ENCODE results near the gene ARSD. TPM values are rescaled to one million over a fixed set of nuclear protein-coding genes. Genes with fewer than 3 reads are reported as not detected.
"Not testable (repeated sequence)": the region's sequence is repeated elsewhere in the genome, so short reads cannot be mapped to it uniquely, and the experiment has no call there.

ARSD gene
- polyA plus RNA-seq, 6 donors from 2014 or later: 1.2 to 9.6 (median 5.1) TPM

DNA sequence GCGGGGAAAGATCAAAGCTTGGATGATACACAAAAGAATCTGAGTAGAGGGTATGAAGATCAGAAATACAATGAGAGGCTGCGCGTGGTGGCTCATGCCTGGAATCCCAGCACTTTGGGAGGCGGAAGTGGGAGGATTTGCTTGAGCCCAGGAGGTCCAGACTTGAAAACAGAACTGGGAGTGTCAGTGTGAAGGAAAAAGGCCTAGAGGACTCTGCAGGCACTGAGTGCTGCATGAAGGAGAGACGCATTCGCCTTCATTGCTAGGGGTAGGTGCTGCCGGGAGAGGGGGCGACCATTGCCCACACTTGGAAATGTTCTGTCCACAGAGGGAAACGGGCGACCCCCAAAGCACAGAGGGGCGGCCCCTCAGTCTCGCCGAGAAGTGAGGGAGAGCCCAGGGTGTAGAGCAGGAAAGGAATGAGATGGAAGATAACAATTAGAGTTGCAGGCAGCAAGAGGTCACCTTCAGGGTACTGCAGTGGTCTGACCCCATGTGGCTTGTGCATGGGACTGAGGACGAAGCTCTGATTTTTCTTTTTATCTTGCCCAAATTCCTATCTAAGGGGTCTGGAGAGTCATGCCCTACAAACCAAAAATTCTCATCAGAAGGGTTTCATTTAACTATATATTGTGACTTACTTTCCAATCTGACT lies 31.8 kb upstream of the ARSD start:
- no peak for ATAC-seq (ENCODE audit: low read depth in 2 of 2)
- H3K36me3 Mint-ChIP-seq: no peaks in the 10 kb centered on the region

DNA sequence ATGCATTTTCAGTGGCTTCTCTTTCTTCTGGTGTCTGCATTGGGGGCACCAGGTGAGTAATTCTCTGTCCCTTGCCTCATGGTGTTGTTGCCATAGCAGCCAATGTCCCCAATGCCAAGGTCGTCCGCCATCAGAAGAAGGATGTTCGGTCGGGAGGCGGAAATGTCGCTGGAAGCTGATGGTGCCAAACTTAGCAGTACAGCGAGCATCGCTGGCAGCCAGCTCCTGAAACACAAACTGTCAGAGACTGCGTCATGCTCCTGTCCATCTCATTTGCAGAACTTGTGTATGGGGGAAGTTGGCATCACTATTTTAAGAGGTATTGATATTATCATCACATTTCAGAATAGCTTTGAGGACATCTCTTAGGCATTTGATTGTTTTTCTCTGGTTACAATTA lies 29.1 kb upstream of the ARSD start:
- Mint-ChIP-seq H3K9me3 (no peaks in the 10 kb centered on the region), H3K36me3 (no peaks in the 10 kb centered on the region), H3K27ac (no peak overlapping the region), H3K27me3 (peaks cover 7 to 35% (median 7%) of the 10 kb centered on the region in 3 donors), H3K4me3 (no peak overlapping the region), H3K4me1 (no peaks in the 10 kb centered on the region)
- DNase-seq: no peak
- no peak for ATAC-seq (ENCODE audit: low read depth in 2 of 2)

More for the DNA sequence above, 31.8 kb upstream of the ARSD start:
- H3K27me3 Mint-ChIP-seq: peaks cover 2 to 27% (median 7%) of the 10 kb centered on the region in 3 donors
- no peak overlapping the region for H3K4me3 Mint-ChIP-seq
- no peak overlapping the region for H3K27ac Mint-ChIP-seq
- H3K4me1 Mint-ChIP-seq: peaks cover 0 to 2% (median 0%) of the 10 kb centered on the region in 3 donors
- no peaks in the 10 kb centered on the region for H3K9me3 Mint-ChIP-seq
- no peak for DNase-seq

DNA sequence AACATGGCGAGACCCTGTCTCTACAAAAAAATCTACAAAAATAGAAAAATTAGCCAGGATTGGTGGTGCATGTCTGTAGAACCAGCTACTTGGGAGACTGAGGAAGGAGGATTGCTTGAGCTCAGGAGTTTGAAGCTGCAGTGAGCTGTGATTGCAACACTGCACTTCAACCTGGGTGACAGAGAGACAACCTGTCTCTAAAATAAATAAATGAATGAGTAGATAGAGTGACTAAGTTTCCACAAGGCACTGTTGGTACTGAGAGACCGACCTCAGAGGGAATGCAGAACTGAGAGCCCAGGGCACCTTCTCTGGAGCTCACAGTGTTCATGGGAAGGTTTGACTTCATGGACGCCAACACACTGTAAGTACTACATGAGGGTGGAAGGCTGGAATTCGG lies 26.7 kb upstream of the ARSD start:
- no peak overlapping the region for H3K27ac Mint-ChIP-seq
- H3K4me1 Mint-ChIP-seq: no peaks in the 10 kb centered on the region
- H3K36me3 Mint-ChIP-seq: no peaks in the 10 kb centered on the region
- H3K9me3 Mint-ChIP-seq: peaks cover 0 to under 1% (median 0%) of the 10 kb centered on the region in 7 donors
- DNase-seq (no peak), ATAC-seq (ENCODE audit: low read depth in 2 of 2) (no peak)
- peaks cover 6 to 21% (median 7%) of the 10 kb centered on the region in 3 donors for H3K27me3 Mint-ChIP-seq
- H3K4me3 Mint-ChIP-seq: no peak overlapping the region

DNA sequence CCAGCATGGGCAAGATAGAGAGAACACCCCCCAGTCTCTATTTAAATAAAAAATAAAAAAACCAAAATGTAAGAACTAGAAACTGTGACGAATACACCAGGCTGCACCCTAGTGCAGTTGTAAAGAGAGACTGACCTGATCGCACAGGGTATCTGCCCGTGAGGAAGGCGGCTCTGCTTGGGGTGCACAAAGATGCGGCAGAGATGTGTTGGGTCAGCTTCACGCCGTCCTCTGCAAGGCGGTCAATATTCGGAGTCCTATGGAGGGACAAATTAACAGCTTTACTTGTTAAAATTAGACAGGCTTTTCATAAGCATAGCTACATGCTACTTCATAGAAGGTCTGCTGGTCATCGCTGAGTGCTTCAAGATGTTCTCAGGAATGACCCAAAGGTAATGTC lies 26.1 kb upstream of the ARSD start:
- Mint-ChIP-seq H3K9me3 (peaks cover 0 to 2% (median 0%) of the 10 kb centered on the region in 7 donors), H3K27ac (no peak overlapping the region), H3K4me3 (peak overlapping the region in 1 of 8 donors; percentile 49), H3K36me3 (no peaks in the 10 kb centered on the region), H3K4me1 (no peaks in the 10 kb centered on the region), H3K27me3 (peaks cover under 1 to 21% (median 7%) of the 10 kb centered on the region in 3 donors)
- DNase-seq (no peak), ATAC-seq (ENCODE audit: low read depth in 2 of 2) (no peak)

DNA sequence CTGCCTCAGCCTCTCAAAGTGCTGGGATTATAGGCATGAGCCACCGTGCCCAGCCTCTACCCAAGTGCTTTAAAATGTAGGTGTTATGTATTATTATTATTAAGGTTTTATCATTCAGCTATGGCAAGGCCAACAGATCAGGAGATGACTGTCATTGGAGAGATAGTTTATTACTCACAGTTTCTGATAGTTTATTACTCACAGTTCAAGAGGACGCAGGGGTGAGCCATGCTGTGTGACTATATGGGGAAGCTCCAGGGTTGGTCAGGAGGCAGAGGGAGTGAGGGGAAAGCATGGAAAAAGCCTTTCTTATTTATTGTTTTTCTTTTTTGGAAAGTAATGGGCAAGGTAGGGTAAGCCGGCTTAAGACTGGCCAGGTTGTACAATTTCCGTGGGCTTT lies 25.4 kb upstream of the ARSD start:
- H3K9me3 Mint-ChIP-seq: peaks cover 0 to 2% (median 0%) of the 10 kb centered on the region in 7 donors
- DNase-seq (no peak), ATAC-seq (ENCODE audit: low read depth in 2 of 2) (no peak)
- no peaks in the 10 kb centered on the region for H3K4me1 Mint-ChIP-seq
- peaks cover 0 to 15% (median 7%) of the 10 kb centered on the region in 3 donors for H3K27me3 Mint-ChIP-seq
- H3K4me3 Mint-ChIP-seq: no peak overlapping the region
- peak overlapping the region in 1 of 6 donors; percentile 78 for H3K27ac Mint-ChIP-seq
- no peaks in the 10 kb centered on the region for H3K36me3 Mint-ChIP-seq

DNA sequence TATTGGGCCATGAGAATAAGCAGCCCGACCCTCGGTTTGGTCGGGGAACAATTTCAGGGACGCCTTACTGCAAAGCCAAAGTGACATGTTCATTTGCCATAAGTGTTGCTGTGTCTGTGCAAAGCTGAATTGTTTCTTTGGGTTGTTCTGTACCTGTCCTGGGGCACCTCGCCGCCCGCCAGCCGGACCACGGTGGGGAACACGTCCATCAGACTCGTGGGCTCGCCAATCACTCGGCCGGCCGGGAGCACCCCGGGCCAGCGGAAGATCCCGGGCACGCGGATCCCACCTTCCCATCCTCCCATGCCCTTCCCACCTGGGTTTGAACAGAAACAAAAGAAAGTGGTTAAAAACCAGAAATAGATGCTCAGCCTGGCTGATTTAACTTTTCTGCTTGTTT lies 8.8 kb upstream of the ARSD start:
- H3K27me3 Mint-ChIP-seq: peaks cover 0 to 20% (median 0%) of the 10 kb centered on the region in 3 donors
- not testable (repeated sequence) for H3K9me3 Mint-ChIP-seq; ATAC-seq (ENCODE audit: low read depth in 2 of 2); H3K4me1 Mint-ChIP-seq; H3K27ac Mint-ChIP-seq; DNase-seq; H3K4me3 Mint-ChIP-seq; H3K36me3 Mint-ChIP-seq

DNA sequence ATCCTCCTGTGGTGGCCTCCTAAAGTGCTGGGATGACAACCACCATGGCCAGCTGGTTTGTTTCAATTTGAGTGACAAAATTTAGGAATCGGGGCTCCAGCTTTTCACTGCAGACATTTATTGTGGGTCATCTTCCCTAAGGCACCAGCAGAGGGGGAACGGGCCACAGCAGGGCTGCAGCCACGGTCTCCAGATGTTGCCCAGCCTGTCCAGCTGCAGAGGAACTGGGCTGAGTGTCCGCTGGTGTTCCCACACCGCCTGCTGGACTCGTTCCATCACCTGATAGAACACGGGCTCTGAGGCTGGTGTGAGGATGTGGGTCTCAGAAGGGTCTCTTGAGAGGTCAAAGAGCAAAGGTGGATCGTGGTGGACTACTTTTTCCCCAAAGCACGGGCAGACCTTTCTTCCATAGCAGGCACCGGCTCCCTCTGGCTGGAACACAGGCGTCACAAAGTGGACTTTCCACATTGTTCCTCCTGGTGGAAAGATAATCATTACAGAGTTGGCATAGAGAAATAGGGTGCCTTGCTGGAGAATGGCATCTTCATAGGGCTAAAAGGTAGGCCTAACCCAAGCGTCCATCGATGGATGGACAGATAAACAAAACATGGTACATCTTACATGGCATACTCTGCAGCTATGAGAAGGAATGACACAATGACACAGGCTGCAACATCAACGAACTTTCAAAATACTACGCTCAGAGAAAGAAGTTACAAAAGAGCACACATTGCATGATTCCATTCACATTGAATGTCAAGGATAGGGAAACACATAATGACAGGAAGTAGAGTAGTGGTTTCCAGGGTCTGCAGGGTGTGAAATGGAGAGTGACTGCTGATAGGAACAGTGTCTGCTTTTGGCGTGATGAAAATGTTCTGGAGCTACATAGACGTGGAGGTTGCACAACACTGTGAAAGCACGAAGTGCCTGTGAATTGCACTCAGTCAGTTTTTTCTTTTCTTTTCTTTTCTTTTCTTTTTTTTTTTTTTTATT lies 5.9 kb upstream of the ARSD start:
- H3K36me3 Mint-ChIP-seq: no peaks in the 10 kb centered on the region
- no peak overlapping the region for H3K27ac Mint-ChIP-seq
- DNase-seq (no peak), ATAC-seq (ENCODE audit: low read depth in 2 of 2) (no peak)
- H3K27me3 Mint-ChIP-seq: peaks cover 0 to 27% (median 0%) of the 10 kb centered on the region in 3 donors
- peaks cover 0 to 5% (median 4%) of the 10 kb centered on the region in 3 donors for H3K4me1 Mint-ChIP-seq
- H3K9me3 Mint-ChIP-seq: peaks cover 0 to 15% (median 6%) of the 10 kb centered on the region in 7 donors
- no peak overlapping the region for H3K4me3 Mint-ChIP-seq

DNA sequence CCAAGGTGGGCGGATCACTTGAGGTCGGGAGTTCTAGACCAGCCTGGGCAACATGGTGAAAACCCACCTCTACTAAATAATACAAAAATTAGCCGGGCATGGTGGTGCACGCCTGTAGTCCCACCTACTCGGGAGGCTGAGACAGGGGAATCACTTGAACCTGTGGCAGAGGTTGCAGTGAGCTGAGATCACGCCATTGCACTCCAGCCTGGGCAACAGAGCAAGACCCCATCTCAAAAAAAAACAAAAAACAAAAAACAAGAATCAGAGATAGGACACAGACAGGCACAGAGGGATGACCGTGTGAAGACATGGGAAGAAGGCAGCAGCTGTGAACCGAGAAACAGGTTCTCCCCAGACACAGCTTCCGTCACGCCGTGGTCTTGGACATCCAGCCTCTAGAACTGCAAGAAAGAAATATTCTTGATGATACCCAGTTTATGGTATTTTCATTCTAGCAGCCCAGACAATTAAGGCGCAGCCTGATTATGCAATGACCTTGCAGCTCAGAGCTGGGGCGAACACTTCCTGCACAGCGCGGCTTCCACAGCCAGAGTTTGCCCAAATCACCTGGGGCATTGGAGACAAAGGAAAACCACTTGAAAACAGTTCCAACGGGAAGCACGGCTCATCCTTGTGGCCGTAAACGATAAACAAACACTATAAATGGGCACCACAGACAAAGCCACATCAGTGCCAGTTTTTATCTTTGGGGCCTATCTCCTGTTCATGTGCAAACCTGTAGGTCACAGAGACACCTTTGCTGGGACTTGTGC lies 4.2 kb upstream of the ARSD start:
- ATAC-seq (ENCODE audit: low read depth in 2 of 2) (no peak), DNase-seq (no peak)
- H3K9me3 Mint-ChIP-seq: peaks cover 0 to 15% (median 6%) of the 10 kb centered on the region in 7 donors

DNA sequence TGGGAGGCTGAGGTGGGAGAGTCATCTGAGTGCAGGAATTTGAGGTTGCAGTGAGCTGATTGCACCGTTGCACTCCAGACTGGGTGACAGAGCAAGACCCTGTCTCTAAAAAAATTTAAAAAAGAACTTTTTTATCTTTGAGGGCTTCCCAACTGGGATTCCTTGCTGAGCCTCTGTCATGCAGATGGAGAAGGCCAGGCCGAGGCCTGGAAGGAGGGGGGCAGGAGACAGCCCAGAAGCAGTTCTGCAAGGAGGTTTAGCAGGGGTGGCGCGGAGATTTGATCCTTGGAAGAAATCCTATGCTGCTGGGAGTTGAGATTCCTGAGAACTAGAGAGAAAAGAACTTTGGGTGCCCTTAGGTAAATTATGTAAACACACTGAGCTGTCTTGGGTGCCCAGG lies 2.5 kb upstream of the ARSD start:
- H3K4me3 Mint-ChIP-seq: peak overlapping the region in 1 of 8 donors; percentile 66
- ATAC-seq (ENCODE audit: low read depth in 2 of 2) (no peak), DNase-seq (no peak)
- no peaks in the 10 kb centered on the region for H3K36me3 Mint-ChIP-seq
- H3K27ac Mint-ChIP-seq: peak overlapping the region in 2 of 6 donors; percentile 64 to 67
- peaks cover 0 to 17% (median 0%) of the 10 kb centered on the region in 3 donors for H3K27me3 Mint-ChIP-seq
- H3K9me3 Mint-ChIP-seq: peaks cover 1 to 15% (median 6%) of the 10 kb centered on the region in 7 donors
- peaks cover 5 to 25% (median 9%) of the 10 kb centered on the region in 3 donors for H3K4me1 Mint-ChIP-seq

More for the DNA sequence above, 4.2 kb upstream of the ARSD start:
- Mint-ChIP-seq H3K4me1 (peaks cover 0 to 13% (median 6%) of the 10 kb centered on the region in 3 donors), H3K27ac (no peak overlapping the region), H3K4me3 (no peak overlapping the region), H3K27me3 (peaks cover 0 to 18% (median 0%) of the 10 kb centered on the region in 3 donors), H3K36me3 (no peaks in the 10 kb centered on the region)

DNA sequence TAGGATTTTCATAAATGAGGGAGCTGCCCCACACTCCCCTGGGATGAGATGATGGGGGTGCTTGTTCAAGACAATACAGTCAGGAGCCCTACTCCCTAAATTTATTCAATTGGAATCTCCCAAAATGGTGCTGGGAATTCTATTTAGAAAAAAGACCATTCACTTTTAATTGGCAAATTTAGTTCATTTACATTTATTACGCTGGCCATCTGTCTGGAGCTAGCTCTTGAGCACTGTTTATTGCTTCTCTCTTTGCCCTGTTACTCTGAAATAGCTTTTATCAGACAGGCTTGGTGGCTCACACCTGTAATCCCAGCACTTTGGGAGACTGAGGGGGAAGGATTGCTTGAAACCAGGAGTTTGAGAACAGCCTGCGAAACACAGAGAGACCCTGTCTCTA lies 2.0 kb upstream of the ARSD start:
- no peak for ATAC-seq (ENCODE audit: low read depth in 2 of 2)
- H3K27ac Mint-ChIP-seq: no peak overlapping the region
- H3K27me3 Mint-ChIP-seq: peaks cover 0 to 17% (median 0%) of the 10 kb centered on the region in 3 donors
- no peak for DNase-seq
- H3K36me3 Mint-ChIP-seq: no peaks in the 10 kb centered on the region
- H3K4me1 Mint-ChIP-seq: peaks cover 5 to 25% (median 9%) of the 10 kb centered on the region in 3 donors
- peaks cover 1 to 15% (median 6%) of the 10 kb centered on the region in 7 donors for H3K9me3 Mint-ChIP-seq
- H3K4me3 Mint-ChIP-seq: peak overlapping the region in 2 of 8 donors; percentile 22 to 89

DNA sequence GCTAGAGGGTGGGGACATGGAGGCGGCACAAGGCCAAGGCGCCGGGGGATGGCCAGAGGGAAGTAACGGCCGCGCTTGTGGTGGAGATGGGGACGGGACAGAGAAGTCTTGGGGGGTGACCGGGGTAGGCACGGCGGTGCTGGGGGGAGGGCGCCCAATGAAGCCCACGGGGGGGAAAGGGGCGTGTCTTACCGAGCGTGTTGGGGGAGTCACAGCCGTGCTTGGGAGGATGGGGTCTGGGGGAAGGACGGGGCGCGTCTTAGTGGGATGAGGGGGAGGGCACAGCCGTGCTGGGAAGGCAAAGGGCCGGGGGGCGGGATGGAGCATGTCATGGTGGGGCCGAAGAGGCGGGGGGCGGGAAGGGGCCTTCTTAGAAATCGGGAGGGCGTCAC lies 952 bp downstream of the ARSD start:
- H3K9me3 Mint-ChIP-seq: peaks cover 1 to 15% (median 6%) of the 10 kb centered on the region in 7 donors
- peak; percentile 8 to 15 for ATAC-seq (ENCODE audit: low read depth in 2 of 2)
- H3K27me3 Mint-ChIP-seq: peaks cover 0 to 8% (median 0%) of the 10 kb centered on the region in 3 donors
- H3K4me3 Mint-ChIP-seq: peak overlapping the region; percentile 84 to 94 (median 89)
- peak; percentile 1 for DNase-seq
- peak overlapping the region in 5 of 6 donors; percentile 44 to 93 (median 68) for H3K27ac Mint-ChIP-seq
- H3K4me1 Mint-ChIP-seq: peaks cover 5 to 25% (median 9%) of the 10 kb centered on the region in 3 donors
- H3K36me3 Mint-ChIP-seq: no peaks in the 10 kb centered on the region

DNA sequence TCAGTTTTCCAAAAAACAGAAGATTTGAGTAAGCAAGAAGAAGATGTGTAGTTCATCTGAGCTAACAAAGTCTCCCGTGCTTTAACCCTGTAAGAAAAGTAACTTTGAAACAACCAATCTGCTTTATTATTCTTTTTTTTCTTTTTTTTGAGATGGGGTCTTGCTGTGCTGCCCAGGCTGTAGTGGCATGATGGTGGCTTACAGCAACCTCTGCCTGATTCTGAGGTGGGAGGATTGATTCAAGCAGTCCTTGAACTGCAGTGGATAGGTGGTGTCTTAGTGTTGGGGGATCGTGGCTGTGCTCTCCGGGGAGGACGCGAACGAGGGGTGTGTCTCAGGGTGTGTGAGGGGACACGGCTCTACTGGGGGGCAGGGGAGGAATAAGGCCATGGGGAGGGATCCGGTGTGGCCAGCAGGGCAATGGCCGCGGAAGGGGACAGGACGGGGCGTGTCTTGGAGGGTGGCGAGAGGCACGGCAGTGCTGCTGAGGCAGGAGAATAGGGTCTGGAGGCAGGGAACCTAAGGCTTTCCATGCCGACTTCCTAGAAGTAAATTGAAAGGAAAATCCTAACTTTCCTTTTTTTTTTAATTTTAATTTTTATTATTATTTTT lies 2.4 kb downstream of the ARSD start:
- Mint-ChIP-seq H3K27me3 (peaks cover 0 to 8% (median 0%) of the 10 kb centered on the region in 3 donors), H3K27ac (peak overlapping the region in 5 of 6 donors; percentile 37 to 95 (median 58)), H3K36me3 (no peaks in the 10 kb centered on the region), H3K4me1 (peaks cover 5 to 25% (median 9%) of the 10 kb centered on the region in 3 donors), H3K4me3 (peak overlapping the region; percentile 6 to 79 (median 60)), H3K9me3 (peaks cover 0 to 12% (median 6%) of the 10 kb centered on the region in 7 donors)
- DNase-seq (no peak), ATAC-seq (ENCODE audit: low read depth in 2 of 2) (no peak)

All from naive B cell (primary cell).